Endothelial cell of umbilical vein (primary cell): Measurements from ENCODE around the gene GABRR2. TPM values are rescaled to one million over a fixed set of nuclear protein-coding genes. Genes with fewer than 3 reads are reported as not detected.

ENCODE experiments used
- BruUV-seq: library from RNA; stranded (reverse); fragments of 400-500 nt; replicated peaks from 2 replicates; lab custom pipeline; 2021; lab: Mats Ljungman, UMichigan
- CTCF ChIA-PET: fragments of 300-600, 350-600 bp; sonication (Branson Sonifier 250); formaldehyde crosslinking; loops from one replicate; lab custom pipeline; 2021; ENCODE audit warnings: antibody characterized with exemption, inconsistent platforms; lab: Charles Lee
- POLR2A ChIA-PET: fragments of 300-600, 350-600 bp; sonication (Branson Sonifier 250); formaldehyde crosslinking; loops from one replicate; lab custom pipeline; 2021; ENCODE audit warnings: antibody characterized with exemption, inconsistent platforms; lab: Charles Lee
- DNase-seq: peaks from one replicate; pipeline ENCODE4 v3.0.0-alpha.2; 2011; ENCODE audit warnings: low read depth, low spot score
- FAIRE-seq: peaks from 2 replicates; lab custom pipeline; 2011; peaks lifted over from hg19 to GRCh38; lab: Jason Lieb, UNC
- H2AFZ ChIP-seq: 2 replicates; pipeline ENCODE4 v1.6.0; 2012; ENCODE audit warnings: low read depth, low read length, control low read depth, inconsistent platforms
- H3K27ac ChIP-seq: 2 replicates; pipeline ENCODE4 v1.5.1; 2011; ENCODE audit warnings: low read depth, mild to moderate bottlenecking, control low read depth, low read length, moderate library complexity; ENCODE audit not compliant: insufficient read depth
- H3K27me3 ChIP-seq, 2 experiments: 2 replicates each; pipeline versions ENCODE4 v1.6.0 to v1.6.1; 2011; ENCODE audit warnings: low read length in 2 of 2, mixed read lengths in 1 of 2; ENCODE audit not compliant: control insufficient read depth in 2 of 2, insufficient read depth in 2 of 2
- H3K36me3 ChIP-seq, 2 experiments: 2 replicates in 1 of 2; 3 replicates in 1 of 2; pipeline ENCODE4 v1.5.1; 2011; ENCODE audit warnings: low read length in 2 of 2, mild to moderate bottlenecking in 1 of 2, moderate library complexity in 1 of 2; ENCODE audit not compliant: control insufficient read depth in 2 of 2, insufficient read depth in 2 of 2; ENCODE audit errors: extremely low read depth in 1 of 2
- H3K4me1 ChIP-seq: 3 replicates; pipeline ENCODE4 v1.5.1; 2011; ENCODE audit warnings: mild to moderate bottlenecking, low read length; ENCODE audit not compliant: control insufficient read depth, insufficient read depth; ENCODE audit errors: extremely low read depth
- H3K4me2 ChIP-seq: 2 replicates; pipeline ENCODE4 v1.6.1; 2011; ENCODE audit warnings: low read length, control low read depth, mixed read lengths; ENCODE audit not compliant: insufficient read depth
- H3K4me3 ChIP-seq, 3 experiments: fragments of 200-600 bp in 1 of 3; sonication (generic), shearing (Covaris generic) in 1 of 3; replicated peaks in 1 of 3; 2 replicates each; pipeline ENCODE4 v1.5.1; 2011 to 2016; ENCODE audit warnings: control low read depth in 3 of 3, low read length in 3 of 3, mild to moderate bottlenecking in 2 of 3, inconsistent platforms in 1 of 3, low read depth in 1 of 3, moderate library complexity in 1 of 3; ENCODE audit not compliant: insufficient read depth in 1 of 3
- H3K79me2 ChIP-seq: 2 replicates; pipeline ENCODE4 v1.6.0; 2012; ENCODE audit warnings: low read length, inconsistent platforms; ENCODE audit not compliant: control insufficient read depth, insufficient read depth
- H3K9ac ChIP-seq: replicated peaks from 2 replicates; pipeline ENCODE3; 2011; ENCODE audit warnings: low read length, control low read depth; ENCODE audit not compliant: insufficient read depth; ENCODE audit errors: extremely low read depth
- H3K9me1 ChIP-seq: replicated peaks from 3 replicates; pipeline ENCODE4 v1.6.0; 2011; ENCODE audit warnings: mild to moderate bottlenecking, low read length; ENCODE audit not compliant: control insufficient read depth, insufficient read depth; ENCODE audit errors: extremely low read depth
- H3K9me3 ChIP-seq: replicated peaks from 2 replicates; pipeline ENCODE4 v1.5.1; 2012; ENCODE audit warnings: low read length, inconsistent platforms; ENCODE audit not compliant: control insufficient read depth, insufficient read depth
- H4K20me1 ChIP-seq: replicated peaks from 2 replicates; pipeline ENCODE3; 2011; ENCODE audit warnings: mild to moderate bottlenecking, low read length; ENCODE audit not compliant: control insufficient read depth, insufficient read depth; ENCODE audit errors: extremely low read depth
- CTCF ChIP-seq, 2 donors: IDR thresholded peaks; 1 replicate in 1 of 2; 2 replicates in 1 of 2; pipeline ENCODE4 v1.5.1; 2011; ENCODE audit warnings: low read length in 2 of 2, mild to moderate bottlenecking in 2 of 2, moderate library complexity in 2 of 2, control low read depth in 1 of 2, inconsistent platforms in 1 of 2, low read depth in 1 of 2; ENCODE audit not compliant: insufficient read depth in 1 of 2; ENCODE audit errors: extremely low read depth in 1 of 2
- EZH2 ChIP-seq: IDR thresholded peaks from 2 replicates; pipeline ENCODE4 v1.6.1; 2012; ENCODE audit warnings: borderline replicate concordance, low read depth, mild to moderate bottlenecking, moderate library complexity, low read length, inconsistent platforms; ENCODE audit not compliant: severe bottlenecking
- FOS ChIP-seq: IDR thresholded peaks from 2 replicates; pipeline ENCODE4 v1.6.1; 2011; ENCODE audit warnings: mild to moderate bottlenecking, low read length, moderate library complexity, borderline replicate concordance; ENCODE audit not compliant: insufficient read depth
- GATA2 ChIP-seq: IDR thresholded peaks from 2 replicates; pipeline ENCODE4 v1.7.0; 2011; ENCODE audit warnings: low read depth, mild to moderate bottlenecking, moderate library complexity, mixed read lengths, low read length; ENCODE audit not compliant: insufficient read length, insufficient read depth
- JUN ChIP-seq: IDR thresholded peaks from 2 replicates; pipeline ENCODE4 v1.6.1; 2011; ENCODE audit warnings: borderline replicate concordance, low read depth; ENCODE audit not compliant: insufficient read length, insufficient read depth
- MAX ChIP-seq: IDR thresholded peaks from 2 replicates; pipeline ENCODE4 v1.6.1; 2011; ENCODE audit not compliant: insufficient read depth, insufficient read length
- MYC ChIP-seq: IDR thresholded peaks from one replicate; pipeline ENCODE4 v1.6.1; 2011; ENCODE audit warnings: mild to moderate bottlenecking, low read depth, low read length
- POLR2A ChIP-seq: IDR thresholded peaks from 2 replicates; pipeline ENCODE4 v1.6.1; 2012; ENCODE audit warnings: low read depth, mild to moderate bottlenecking, control low read depth, low read length
- POLR2AphosphoS5 ChIP-seq: IDR thresholded peaks from 2 replicates; pipeline ENCODE4 v1.6.1; 2012; ENCODE audit warnings: low read depth, mild to moderate bottlenecking, control low read depth, low read length, moderate library complexity; ENCODE audit not compliant: insufficient read depth
- dilution Hi-C: fragments of 300-500 bp; cut with MboI; formaldehyde crosslinking; loops from one replicate; pipeline ENCODE4 v1.15.0; 2019; ENCODE audit warnings: low sequenced_read_pairs; ENCODE audit not compliant: extremely low pct_ligation_motif_present
- intact Hi-C: fragments of 100-400 bp; cut with micrococcal nuclease; formaldehyde crosslinking; loops from one replicate; pipeline ENCODE4 v1.10.0; 2022
- polyA plus RNA-seq, 4 experiments: library from polyadenylated mRNA; depleted of rRNA in 3 of 4; stranded (reverse) in 3 of 4; unstranded in 1 of 4; fragments of >200 nt; gene quantifications; 2 replicates each; pipeline versions ENCODE4 v1.2.1 to v1.2.3, GENCODE V29; 2011 to 2012; ENCODE audit warnings: missing spikeins in 1 of 4
- total RNA-seq: library from RNA; stranded (reverse); gene quantifications from 2 replicates; pipeline ENCODE4 v1.2.3, GENCODE V29; 2021

Gene GABRR2
- total and polyA plus RNA-seq, 2 donors (not counting 3 experiments of a cell fraction or from before 2014, with no cell fraction given), result 1.4 to 3.6 TPM

GRCh38 chr6:89273816-89274215 lies 41.3 kb downstream of the GABRR2 start:
- no peaks in the 10 kb centered on the region for H3K9me1 ChIP-seq
- H2AFZ ChIP-seq, result no peak overlapping the region
- H3K4me3 ChIP-seq, result no peak overlapping the region
- no peak overlapping the region for H3K4me2 ChIP-seq
- peaks cover 0 to 2% of the 10 kb centered on the region in 2 experiments for H3K27me3 ChIP-seq
- TF ChIP-seq JUN (no peak), MAX (no peak), FOS (no peak), CTCF (IDR thresholded peaks at IDR 0.05; ENCODE audit: extremely low read depth in 1 of 2, insufficient read depth in 1 of 2, low read depth in 1 of 2, low read length in 2 of 2) (no peak), MYC (no peak), POLR2A (no peak), GATA2 (no peak), EZH2 (no peak), POLR2AphosphoS5 (no peak)
- dilution Hi-C loops, result no loop called here
- intact Hi-C loops, result no loop called here
- no peak overlapping the region for H3K27ac ChIP-seq
- FAIRE-seq (no peak), DNase-seq (no peak)
- no TSS peak for BruUV-seq
- H3K36me3 ChIP-seq, result no peaks in the 10 kb centered on the region
- H3K79me2 ChIP-seq, result no peaks in the 10 kb centered on the region
- H4K20me1 ChIP-seq, result no peaks in the 10 kb centered on the region
- ChIA-PET CTCF (interaction anchor here (1.1 kb wide), 1 partner anchor 95 kb away, joined by 3 read pairs; no protein-coding TSS in a partner anchor), POLR2A (no interaction called here)
- no peaks in the 10 kb centered on the region for H3K4me1 ChIP-seq
- H3K9ac ChIP-seq, result no peak overlapping the region
- H3K9me3 ChIP-seq, result no peaks in the 10 kb centered on the region
